B cell (primary cell): ENCODE measurements around the gene KCNK1. TPM values are rescaled to one million over a fixed set of nuclear protein-coding genes. Genes with fewer than 3 reads are reported as not detected.

Experiments
- ATAC-seq: fragments of 200-7000 bp; cut with Tn5 transposase; one replicate; pipeline ENCODE4 v1.10.0; 2021; ENCODE audit warnings: low read depth, mild to moderate bottlenecking, moderate number of reproducible peaks, moderate library complexity
- CTCF ChIA-PET: fragments of 350-600 bp; sonication (Branson Sonifier 250); formaldehyde crosslinking; loops from one replicate; lab custom pipeline; 2021; ENCODE audit warnings: antibody characterized with exemption, inconsistent platforms; lab: Charles Lee
- POLR2A ChIA-PET: fragments of 350-600 bp; sonication (Branson Sonifier 250); formaldehyde crosslinking; loops from one replicate; lab custom pipeline; 2021; ENCODE audit warnings: antibody characterized with exemption; lab: Charles Lee
- DNase-seq: peaks from one replicate; pipeline ENCODE4 v3.0.0; 2013
- H2AFZ ChIP-seq: 2 replicates; pipeline ENCODE4 v1.6.1; 2012; ENCODE audit warnings: mild to moderate bottlenecking, low read depth, low read length; ENCODE audit not compliant: insufficient read depth, poor library complexity, severe bottlenecking
- H3K27ac ChIP-seq, 2 donors: 1 replicate in 1 of 2; 2 replicates in 1 of 2; pipeline ENCODE4 v1.5.1; 2012 to 2013; ENCODE audit warnings: low read length in 2 of 2, mild to moderate bottlenecking in 2 of 2, moderate library complexity in 1 of 2
- H3K27me3 ChIP-seq, 4 experiments: fragments of 200-600 bp in 1 of 4; sonication (generic) in 1 of 4; replicated peaks in 1 of 4; 1 replicate in 2 of 4; 2 replicates in 2 of 4; pipeline versions ENCODE4 v1.6.1 to v1.7.0; 2013 to 2016; ENCODE audit warnings: low read length in 3 of 4, mild to moderate bottlenecking in 2 of 4, mixed read lengths in 1 of 4, moderate library complexity in 1 of 4; ENCODE audit not compliant: insufficient read depth in 4 of 4, control insufficient read depth in 3 of 4; ENCODE audit errors: control extremely low read depth in 1 of 4
- H3K36me3 ChIP-seq, 2 experiments: replicated peaks in 1 of 2; 1 replicate in 1 of 2; 2 replicates in 1 of 2; pipeline versions ENCODE4 v1.6.1 to v1.7.1; 2013; ENCODE audit warnings: low read length in 1 of 2; ENCODE audit not compliant: insufficient read depth in 2 of 2, control insufficient read depth in 1 of 2; ENCODE audit errors: control extremely low read depth in 1 of 2, extremely low read depth in 1 of 2
- H3K4me1 ChIP-seq, 2 donors: fragments of 200-600 bp in 1 of 2; sonication (generic) in 1 of 2; 1 replicate in 1 of 2; 2 replicates in 1 of 2; pipeline versions ENCODE4 v1.5.1 to v1.6.1; 2013 to 2017; ENCODE audit warnings: low read length in 2 of 2; ENCODE audit not compliant: control insufficient read depth in 2 of 2, insufficient read depth in 2 of 2
- H3K4me2 ChIP-seq: replicated peaks from 2 replicates; pipeline ENCODE3; 2012; ENCODE audit warnings: mild to moderate bottlenecking, low read depth, low read length; ENCODE audit not compliant: poor library complexity, severe bottlenecking
- H3K4me3 ChIP-seq, 5 experiments: fragments of 200-600 bp in 1 of 5; sonication (generic) in 1 of 5; 1 replicate in 3 of 5; 2 replicates in 2 of 5; pipeline versions ENCODE4 v1.5.1 to v1.7.0; 2011 to 2016; ENCODE audit warnings: low read length in 4 of 5, mild to moderate bottlenecking in 4 of 5, low read depth in 2 of 5, control low read depth in 1 of 5, moderate library complexity in 1 of 5; ENCODE audit not compliant: insufficient read depth in 1 of 5; ENCODE audit errors: control extremely low read depth in 1 of 5, extremely low read depth in 1 of 5
- H3K79me2 ChIP-seq: fragments of 200-600 bp; sonication (generic); one replicate; pipeline ENCODE4 v1.6.0; 2016; ENCODE audit warnings: low read length; ENCODE audit not compliant: control insufficient read depth, insufficient read depth
- H3K9ac ChIP-seq: fragments of 200-600 bp; sonication (generic); 2 replicates; pipeline ENCODE4 v1.6.1; 2017; ENCODE audit warnings: mild to moderate bottlenecking, low read length, moderate library complexity
- H3K9me3 ChIP-seq, 3 donors: one replicate each; pipeline versions ENCODE4 v1.6.1 to v1.7.1; 2013; ENCODE audit warnings: low read length in 2 of 3; ENCODE audit not compliant: control insufficient read depth in 2 of 3, insufficient read depth in 1 of 3; ENCODE audit errors: control extremely low read depth in 1 of 3
- H4K20me1 ChIP-seq: 2 replicates; pipeline ENCODE4 v1.6.0; 2012; ENCODE audit warnings: mild to moderate bottlenecking, low read length; ENCODE audit not compliant: insufficient read depth, control insufficient read depth, poor library complexity, severe bottlenecking
- H3K27ac Mint-ChIP-seq: one replicate; pipeline ENCODE4 v1.8.0; 2021; ENCODE audit warnings: mixed read lengths
- H3K27me3 Mint-ChIP-seq: one replicate; pipeline ENCODE4 v1.8.0; 2021; ENCODE audit warnings: mixed read lengths
- H3K4me1 Mint-ChIP-seq: one replicate; pipeline ENCODE4 v1.8.0; 2021; ENCODE audit warnings: mixed read lengths
- H3K4me3 Mint-ChIP-seq: one replicate; pipeline ENCODE4 v1.8.0; 2021; ENCODE audit warnings: mixed read lengths
- H3K9me3 Mint-ChIP-seq: one replicate; pipeline ENCODE4 v1.8.0; 2022; ENCODE audit warnings: mixed read lengths; ENCODE audit not compliant: insufficient read depth
- EZH2 ChIP-seq: IDR thresholded peaks from 2 replicates; pipeline ENCODE4 v1.6.1; 2012; ENCODE audit warnings: borderline replicate concordance, low read depth, mild to moderate bottlenecking, moderate library complexity, low read length; ENCODE audit not compliant: insufficient read depth, poor library complexity, severe bottlenecking
- WGBS: methylation state at CpG from one replicate; pipeline ENCODE4 v1.1.5; 2013; ENCODE audit warnings: missing lambda C conversion rate; ENCODE audit not compliant: insufficient coverage; 5-methylcytosine and 5-hydroxymethylcytosine counted together
- intact Hi-C: fragments of 100-400 bp; cut with micrococcal nuclease; formaldehyde crosslinking; loops from one replicate; pipeline ENCODE4 v1.10.0; 2022
- polyA plus RNA-seq: library from polyadenylated mRNA; depleted of rRNA; stranded (reverse); fragments of >200 nt; gene quantifications from 2 replicates; pipeline ENCODE4 v1.2.3, GENCODE V29; 2012
- total RNA-seq, 2 donors: library from RNA; stranded (reverse); fragments of 120-200 nt in 1 of 2; gene quantifications; 1 replicate in 1 of 2; 2 replicates in 1 of 2; pipeline versions ENCODE4 v1.2.3 to v1.2.4, GENCODE V29; 2013 to 2022
- TF ChIP-seq, protein P1 (sequence below): fragments of 200-600 bp; IDR thresholded peaks from one replicate; pipeline ENCODE4 v1.8.0; 2022; ENCODE audit warnings: antibody characterized with exemption, mild to moderate bottlenecking

The KCNK1 gene
- total and polyA plus RNA-seq, 2 donors (not counting 1 experiment from before 2014, with no cell fraction given), result not detected

GRCh38 chr1:233695901-233696300, 82.0 kb downstream of the KCNK1 start:
- H3K27me3 Mint-ChIP-seq, result peaks cover 6% of the 10 kb centered on the region
- H3K4me2 ChIP-seq, result no peak overlapping the region
- H3K4me3 Mint-ChIP-seq, result no peak overlapping the region

GRCh38 chr1:233700338-233700737, 86.4 kb downstream of the KCNK1 start:
- no peaks in the 10 kb centered on the region for H3K9me3 ChIP-seq
- no peak overlapping the region for H3K27ac ChIP-seq
- Mint-ChIP-seq H3K4me1 (no peaks in the 10 kb centered on the region), H3K27ac (no peak overlapping the region), H3K9me3 (no peaks in the 10 kb centered on the region), H3K4me3 (no peak overlapping the region), H3K27me3 (peaks cover 7% of the 10 kb centered on the region)
- no peaks in the 10 kb centered on the region for H3K36me3 ChIP-seq
- DNase-seq (no peak), ATAC-seq (no peak)
- CTCF ChIA-PET, result no interaction called here
- 71% methylated on average over 1 of the region's 2 CpGs for WGBS
- intact Hi-C loops, result no loop called here
- H4K20me1 ChIP-seq, result no peaks in the 10 kb centered on the region
- H3K4me3 ChIP-seq, result no peak overlapping the region
- H3K9ac ChIP-seq, result no peak overlapping the region
- POLR2A ChIA-PET, result no interaction called here
- no peak for TF ChIP-seq EZH2
- TF ChIP-seq, protein P1, sequence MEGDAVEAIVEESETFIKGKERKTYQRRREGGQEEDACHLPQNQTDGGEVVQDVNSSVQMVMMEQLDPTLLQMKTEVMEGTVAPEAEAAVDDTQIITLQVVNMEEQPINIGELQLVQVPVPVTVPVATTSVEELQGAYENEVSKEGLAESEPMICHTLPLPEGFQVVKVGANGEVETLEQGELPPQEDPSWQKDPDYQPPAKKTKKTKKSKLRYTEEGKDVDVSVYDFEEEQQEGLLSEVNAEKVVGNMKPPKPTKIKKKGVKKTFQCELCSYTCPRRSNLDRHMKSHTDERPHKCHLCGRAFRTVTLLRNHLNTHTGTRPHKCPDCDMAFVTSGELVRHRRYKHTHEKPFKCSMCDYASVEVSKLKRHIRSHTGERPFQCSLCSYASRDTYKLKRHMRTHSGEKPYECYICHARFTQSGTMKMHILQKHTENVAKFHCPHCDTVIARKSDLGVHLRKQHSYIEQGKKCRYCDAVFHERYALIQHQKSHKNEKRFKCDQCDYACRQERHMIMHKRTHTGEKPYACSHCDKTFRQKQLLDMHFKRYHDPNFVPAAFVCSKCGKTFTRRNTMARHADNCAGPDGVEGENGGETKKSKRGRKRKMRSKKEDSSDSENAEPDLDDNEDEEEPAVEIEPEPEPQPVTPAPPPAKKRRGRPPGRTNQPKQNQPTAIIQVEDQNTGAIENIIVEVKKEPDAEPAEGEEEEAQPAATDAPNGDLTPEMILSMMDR, result no peak
- no peaks in the 10 kb centered on the region for H3K4me1 ChIP-seq
- H3K27me3 ChIP-seq, result peaks cover 0 to 4% (median 0%) of the 10 kb centered on the region in 4 experiments
- no peak overlapping the region for H2AFZ ChIP-seq
- no peaks in the 10 kb centered on the region for H3K79me2 ChIP-seq
- no peak overlapping the region for H3K4me2 ChIP-seq

More at GRCh38 chr1:233695901-233696300, 82.0 kb downstream of the KCNK1 start:
- H3K79me2 ChIP-seq, result no peaks in the 10 kb centered on the region
- Mint-ChIP-seq H3K9me3 (no peaks in the 10 kb centered on the region), H3K27ac (no peak overlapping the region), H3K4me1 (no peaks in the 10 kb centered on the region)
- H3K27ac ChIP-seq, result no peak overlapping the region
- H3K4me1 ChIP-seq, result no peaks in the 10 kb centered on the region
- DNase-seq, result no peak
- ATAC-seq, result no peak
- H3K9me3 ChIP-seq, result no peaks in the 10 kb centered on the region
- no peaks in the 10 kb centered on the region for H3K36me3 ChIP-seq
- ChIA-PET POLR2A (no interaction called here), CTCF (no interaction called here)
- H3K4me3 ChIP-seq, result no peak overlapping the region
- intact Hi-C loops, result no loop called here
- no peak overlapping the region for H2AFZ ChIP-seq
- no peak for TF ChIP-seq EZH2
- TF ChIP-seq, protein P1, result no peak
- H4K20me1 ChIP-seq, result no peaks in the 10 kb centered on the region
- no peak overlapping the region for H3K9ac ChIP-seq
- peaks cover 0 to 3% (median 0%) of the 10 kb centered on the region in 4 experiments for H3K27me3 ChIP-seq
